NCI-H2029 (cell line): ENCODE measurements around the gene CNDP2.

Experiments
- DNase-seq: peaks from one replicate; lab custom pipeline; 2025; lab: John Stamatoyannopoulos, UW

CNDP2 gene

DNA sequence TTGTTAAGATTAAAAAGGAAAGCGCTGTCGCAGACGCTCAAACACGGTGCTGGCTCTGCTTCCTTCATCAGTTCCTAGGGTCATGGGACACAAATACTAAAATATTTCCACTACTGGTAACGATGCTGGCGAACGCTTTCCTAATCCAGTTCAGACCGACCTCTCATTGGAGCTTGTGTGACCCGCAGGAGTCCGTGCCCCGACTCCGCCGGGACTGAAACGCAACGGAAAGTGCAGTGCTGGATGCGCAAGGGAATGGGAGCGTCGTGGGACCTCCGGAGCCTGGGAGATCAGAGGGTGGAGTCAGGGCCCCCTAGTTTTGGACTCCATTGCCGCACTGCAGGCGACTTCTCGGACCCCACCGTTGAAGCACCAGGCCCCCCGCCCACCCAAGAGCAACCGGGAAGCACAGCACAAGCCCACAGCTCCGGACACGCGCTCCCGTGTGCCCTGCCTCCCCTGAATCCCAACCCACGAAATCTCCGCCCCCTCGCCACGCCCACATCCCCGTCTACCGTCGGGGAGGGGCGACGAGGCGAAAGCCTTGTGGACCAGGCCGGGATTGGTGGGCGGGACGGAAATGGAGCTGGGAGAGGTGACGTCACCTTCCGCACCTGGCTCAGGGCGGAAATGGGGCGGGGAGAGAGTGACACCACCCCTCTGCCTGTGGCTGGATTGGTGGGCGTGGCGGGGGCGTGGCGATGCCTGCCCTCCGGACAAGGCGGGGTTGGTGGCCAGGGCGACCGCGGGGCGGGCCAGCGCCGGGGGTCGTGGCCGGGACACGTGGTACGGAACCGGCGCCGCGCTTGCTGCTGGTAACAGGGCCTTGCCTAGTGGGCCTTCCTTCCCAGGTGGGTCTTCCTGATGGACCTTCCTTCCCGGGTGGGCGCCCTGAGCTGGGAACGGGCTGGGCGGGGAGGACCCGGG lies at the start of gene CNDP2:
Gene CNDP2 (plus strand): TSS at position 783 of the 927 bp plus-strand sequence. CDS start 3,611 bp downstream, outside the sequence.
- peak; percentile 93 for DNase-seq

DNA sequence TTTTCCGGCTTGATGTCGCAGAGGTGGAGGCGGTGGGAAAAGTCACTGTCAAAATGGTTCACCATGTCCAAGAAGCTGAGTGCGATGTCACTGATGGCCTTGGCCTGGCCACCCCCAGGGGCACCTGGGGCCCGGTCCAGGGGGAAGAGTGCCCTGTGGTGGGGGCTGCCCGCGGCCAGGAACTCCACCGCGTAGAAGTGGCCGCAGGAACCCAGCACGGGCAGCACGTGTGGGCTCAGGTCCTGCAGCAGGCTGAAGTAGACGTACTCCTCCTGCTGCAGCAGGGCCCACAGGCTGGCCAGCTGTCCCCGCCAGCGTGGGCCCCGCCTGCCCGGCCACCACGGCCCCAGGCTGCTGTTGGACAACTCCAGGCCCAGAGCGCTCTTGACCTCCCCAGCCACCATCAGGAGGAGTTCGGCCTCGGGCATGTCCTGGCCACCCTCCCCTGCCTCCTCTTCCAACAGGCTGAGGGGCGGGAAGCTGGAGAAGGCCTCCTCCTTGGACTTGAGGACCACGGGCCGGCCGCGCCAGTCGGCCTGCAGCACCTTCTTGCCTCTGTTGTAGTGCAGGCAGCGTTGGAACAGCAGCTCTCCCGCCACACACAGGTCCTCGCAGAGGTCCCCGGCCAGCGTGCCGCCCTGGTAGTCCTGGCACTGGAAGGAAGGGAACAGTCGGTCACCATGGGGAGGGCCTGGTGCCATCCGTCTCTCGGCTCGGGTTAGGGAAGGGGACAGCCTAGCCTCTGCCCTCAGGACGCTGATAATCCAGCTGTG lies 49.3 kb upstream of the CNDP2 start:
- no peak for DNase-seq

DNA sequence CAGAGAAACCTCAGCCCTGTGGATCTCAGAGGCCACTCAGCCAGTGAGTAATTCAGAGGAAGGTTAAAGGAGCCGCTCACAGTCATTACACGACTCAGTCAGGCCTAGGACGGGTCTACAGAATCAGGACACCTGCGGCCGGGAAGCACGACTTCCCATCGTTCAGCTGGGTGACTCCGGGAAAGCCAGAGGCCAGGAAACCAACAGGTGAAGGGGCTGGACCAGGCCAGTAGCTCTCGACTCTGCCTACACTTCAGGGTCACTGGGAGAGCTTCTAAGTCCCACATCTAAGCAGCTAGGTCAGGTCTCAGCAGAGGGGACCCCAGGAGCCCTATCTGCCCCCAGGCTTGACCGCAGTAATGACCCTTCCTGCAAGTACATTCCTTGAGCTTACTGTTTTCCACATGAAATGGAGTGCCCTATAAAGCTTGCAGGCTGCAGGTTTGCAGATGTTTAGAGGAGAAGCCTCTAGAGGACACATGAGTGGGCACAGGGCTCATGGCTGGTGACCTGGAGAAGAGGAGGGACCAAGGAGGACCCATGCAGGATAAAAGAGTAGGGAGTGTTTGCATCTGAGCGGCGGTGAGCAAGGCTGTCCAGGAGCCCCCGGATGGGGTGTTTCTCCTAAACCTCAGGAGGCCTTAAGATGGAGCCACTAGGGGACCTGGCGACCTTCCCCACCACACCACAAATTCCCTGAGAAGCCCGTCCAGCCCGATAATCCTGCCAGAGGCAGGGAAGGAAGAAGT lies 48.6 kb upstream of the CNDP2 start:
- DNase-seq: no peak

DNA sequence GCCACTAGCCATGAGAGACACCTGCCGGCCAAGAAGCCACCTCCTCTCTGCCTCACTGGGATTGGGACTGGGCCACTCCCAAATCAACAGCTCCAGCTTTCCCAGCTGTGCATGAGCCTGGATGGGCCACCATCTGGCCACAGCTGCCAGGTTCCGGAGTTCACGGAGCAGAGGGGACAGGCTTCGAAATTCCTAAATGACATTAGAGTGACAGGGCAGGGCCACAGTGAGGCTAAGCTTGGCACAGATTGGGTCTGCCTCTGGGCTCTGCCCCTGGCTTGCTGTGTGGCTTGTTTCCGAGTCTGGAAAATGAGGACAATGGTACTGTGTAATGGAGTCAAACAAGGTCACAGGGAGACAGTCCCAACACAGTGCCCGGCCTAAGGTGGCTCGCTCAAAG lies 45.5 kb upstream of the CNDP2 start:
- no peak for DNase-seq

DNA sequence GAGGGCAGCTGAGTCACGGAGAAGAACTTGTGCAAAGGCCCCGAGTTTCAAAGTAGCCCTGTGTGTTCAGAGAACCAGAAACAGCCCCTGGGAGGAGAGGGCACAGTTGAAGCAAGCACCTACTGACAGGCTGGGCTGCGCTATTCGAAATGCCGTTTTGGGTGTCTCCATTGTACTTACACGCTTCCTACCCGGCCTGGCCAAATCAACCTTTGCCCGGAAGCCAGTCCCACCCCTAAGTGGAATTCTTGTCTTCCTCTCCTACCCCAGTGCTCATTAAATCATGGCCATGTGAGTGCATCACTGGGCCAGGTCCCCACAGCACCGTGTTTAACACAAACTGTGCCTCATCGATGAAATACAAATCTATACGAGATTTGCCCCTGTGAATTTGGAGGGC lies 45.0 kb upstream of the CNDP2 start:
- DNase-seq: no peak

DNA sequence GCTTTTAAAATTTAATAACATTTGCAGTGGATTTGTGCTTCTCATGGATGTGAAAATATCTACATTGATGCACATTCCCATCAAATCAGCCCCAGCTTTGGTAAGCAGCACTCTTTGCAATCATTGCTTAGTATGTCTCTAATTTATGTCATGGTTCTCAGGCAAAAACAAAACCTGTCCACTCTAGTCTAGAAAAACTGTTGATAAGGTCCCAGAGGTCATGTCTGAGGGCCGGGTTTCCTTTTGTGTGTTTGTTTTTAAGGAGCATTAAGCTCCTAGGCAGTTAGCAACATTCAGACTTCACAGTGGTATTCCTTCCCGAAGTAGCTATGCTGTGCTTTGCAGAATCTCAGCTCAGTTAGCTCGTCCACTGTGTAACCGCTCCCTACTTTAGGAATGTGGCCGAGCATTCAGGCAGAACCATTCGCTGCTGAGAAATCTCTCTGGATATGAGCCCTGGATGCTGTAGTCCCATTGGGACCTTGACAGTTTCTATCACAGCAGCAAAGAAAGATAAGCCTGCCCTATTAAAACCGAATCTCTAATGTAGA lies 43.1 kb upstream of the CNDP2 start:
- no peak for DNase-seq

DNA sequence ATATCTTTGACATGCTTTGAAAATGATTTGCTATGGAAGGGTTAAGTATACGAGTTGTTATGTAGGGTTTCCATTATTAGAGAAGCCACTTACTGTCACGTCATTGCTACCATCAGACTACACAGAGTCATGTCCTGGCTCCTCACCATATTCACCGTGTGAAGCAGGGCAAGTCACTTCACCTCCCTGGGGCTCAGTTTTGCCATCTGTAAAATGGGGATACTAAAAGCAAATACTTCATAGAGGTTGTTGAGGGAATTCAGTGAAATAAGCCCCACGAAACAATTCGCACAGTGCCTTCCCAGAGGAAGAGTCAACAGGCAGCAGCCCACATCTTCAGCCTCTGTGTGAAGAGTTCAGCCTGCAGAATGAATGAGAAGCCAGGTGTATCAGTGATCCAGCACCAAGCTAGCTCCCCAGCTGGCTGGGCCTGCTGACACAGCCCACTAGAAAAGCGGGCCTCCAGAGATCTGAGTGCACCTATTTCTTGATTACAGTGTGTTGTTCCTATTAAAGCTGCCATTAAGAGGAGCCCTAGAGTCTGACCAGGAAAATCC lies 42.4 kb upstream of the CNDP2 start:
- DNase-seq: no peak

DNA sequence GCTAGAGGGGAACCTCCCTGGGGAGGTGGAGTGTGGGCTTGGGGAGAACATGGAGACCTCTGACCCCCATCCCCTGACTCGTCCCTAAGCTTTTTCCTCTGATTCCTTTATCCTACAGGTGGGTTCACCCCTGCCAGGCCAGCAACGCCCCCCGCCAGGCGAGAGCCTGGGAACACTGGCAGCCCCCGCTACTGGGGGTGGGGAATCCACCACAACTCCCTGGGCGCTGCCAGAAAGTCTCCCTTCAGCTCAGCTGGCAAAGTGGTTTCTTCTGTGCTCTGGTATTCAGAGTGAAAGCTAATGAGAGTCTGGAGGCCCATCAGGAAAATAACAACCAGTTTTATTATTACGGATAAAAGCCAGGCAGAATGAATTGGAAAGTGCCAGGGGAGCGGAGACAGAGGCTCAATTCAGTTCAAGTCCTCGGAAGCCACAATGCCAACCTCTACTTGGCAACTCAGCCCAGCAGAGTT lies 41.8 kb upstream of the CNDP2 start:
- DNase-seq: no peak

DNA sequence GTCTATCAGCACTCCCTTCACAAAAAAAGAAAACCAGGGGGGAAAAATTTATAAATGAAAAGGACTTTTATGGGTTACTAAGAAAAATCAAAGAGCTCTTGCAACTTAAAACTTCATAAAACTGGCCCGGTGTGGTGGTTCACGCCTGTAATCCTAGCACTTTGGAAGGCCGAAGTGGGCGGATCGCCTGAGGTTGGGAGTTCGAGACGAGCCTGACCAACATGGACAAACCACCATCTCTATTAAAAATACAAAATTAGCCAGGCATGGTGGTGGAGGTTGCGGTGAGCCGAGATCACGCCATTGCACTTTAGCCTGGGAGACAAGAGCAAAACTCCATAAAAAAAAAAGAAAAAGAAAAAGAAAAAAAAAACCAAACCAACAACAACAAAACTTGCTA lies 40.8 kb upstream of the CNDP2 start:
- no peak for DNase-seq

DNA sequence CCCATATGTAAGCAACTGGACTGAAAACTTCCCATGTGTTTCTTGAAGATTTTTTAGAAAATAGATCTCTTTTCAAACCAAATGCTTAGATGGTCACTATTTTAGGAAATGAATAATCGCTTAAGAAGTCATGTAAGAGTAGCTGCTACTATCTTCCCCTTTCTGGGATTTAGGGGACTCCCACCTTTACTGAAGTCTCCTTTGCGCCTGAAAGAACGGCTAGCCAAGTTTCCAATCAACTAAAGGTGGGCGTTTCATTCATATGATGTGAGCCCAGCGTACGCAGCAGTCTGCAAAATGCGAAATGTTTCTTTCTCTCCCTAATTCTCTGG lies 40.2 kb upstream of the CNDP2 start:
- no peak for DNase-seq

DNA sequence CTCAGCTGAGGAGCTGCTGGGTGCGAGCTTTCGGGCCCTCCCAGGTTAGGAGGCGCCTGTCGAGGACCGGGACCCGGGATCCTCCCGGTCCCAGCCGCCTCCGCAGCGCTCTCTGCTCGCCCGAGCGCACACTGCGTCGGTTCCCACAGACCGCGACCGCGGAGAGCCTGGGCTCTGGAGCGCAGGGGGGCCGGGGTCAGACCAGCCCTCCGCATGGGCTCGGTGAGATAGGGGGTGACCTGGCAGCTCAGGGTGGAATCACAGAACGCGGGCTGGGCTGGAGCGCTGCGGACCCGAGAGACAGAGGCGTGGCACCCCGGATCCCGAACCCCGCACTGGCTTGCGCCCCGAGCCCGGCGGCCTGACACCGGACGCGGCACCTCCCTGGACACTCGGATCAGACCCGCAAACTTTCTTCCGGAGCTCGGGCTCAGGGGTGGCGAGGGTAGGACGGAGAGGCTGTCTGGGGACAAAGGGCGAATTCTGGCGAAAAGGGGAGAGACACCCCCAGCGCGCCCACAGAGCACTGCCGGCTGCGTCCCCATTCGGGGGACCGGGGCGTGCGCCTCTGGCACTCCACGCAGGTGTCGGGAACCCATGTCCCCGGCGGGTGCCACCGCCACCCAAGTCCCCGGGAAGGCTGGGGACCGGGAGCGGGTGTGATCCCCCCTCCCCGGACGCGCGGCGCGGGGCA lies 39.7 kb upstream of the CNDP2 start:
- DNase-seq: no peak

DNA sequence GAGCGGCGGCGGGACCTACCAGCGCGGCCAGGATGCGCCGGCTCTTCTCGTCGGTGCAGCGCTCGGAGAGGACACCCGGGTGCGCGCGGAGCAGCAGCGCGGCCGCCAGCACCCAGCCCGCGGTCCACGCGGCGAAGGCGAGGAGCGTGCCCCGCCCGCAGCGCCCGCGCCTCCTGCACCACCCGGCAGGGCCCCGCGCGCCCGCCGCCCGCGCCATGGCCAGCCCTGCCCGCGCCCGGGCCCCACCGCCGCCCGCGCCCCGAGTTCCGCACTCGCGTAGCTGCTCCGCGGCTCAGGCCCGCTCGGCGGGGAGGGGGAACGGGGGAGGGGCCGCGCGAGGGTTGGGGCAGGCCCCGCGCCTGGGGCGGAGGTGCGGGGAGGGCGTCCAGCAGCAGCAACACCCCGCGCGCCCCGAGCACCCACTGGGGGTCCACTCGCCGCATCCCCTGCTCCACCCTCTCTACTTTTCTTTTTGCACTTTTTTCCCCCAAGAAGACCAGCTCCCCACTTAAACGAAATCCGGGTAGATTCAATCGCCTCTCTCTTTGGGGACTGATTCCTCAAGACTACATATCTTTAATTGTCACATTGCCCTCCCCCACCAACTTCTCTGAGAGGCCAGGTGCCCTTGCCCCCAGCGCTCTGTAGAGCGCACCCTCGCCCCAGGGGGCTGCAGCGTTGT lies 39.0 kb upstream of the CNDP2 start, which contains the start of gene DIPK1C:
Gene DIPK1C (minus strand): TSS at position 266 of the 682 bp plus-strand sequence. CDS start 49 bp downstream, at position 217.
- no peak for DNase-seq

DNA sequence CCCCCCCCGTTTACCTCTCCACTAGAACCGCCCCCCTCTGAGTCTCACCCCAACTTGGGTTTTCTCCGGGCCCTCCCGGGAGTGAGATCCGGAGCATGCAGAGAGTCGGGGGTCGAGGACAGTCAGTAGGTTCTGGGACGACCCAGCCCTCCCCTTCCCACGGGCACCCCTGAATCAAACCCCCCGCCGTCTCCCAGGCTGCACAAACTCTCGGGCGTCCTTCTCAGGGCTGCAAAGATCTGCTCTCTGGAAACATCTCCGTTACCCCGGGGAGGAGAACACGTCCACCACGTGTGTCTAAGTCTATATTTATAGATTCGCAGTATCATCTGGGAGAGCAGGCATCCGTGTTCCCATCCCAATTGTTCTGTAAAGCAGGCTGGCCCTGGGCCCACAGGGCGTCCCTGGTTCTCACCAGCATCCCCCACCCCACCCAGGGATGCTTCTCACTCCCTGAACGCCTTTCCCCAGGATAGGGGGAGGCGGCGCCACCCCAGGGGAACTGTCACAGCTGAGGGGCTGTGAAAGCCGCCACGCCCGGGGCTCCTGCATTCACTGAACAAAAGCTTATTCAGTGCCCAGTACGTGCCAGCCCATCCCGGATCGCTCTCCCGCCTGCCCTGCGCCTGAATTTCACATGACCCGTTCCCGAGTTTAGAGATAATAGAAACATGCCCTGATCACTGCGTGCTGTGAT lies 38.3 kb upstream of the CNDP2 start:
- DNase-seq: no peak

DNA sequence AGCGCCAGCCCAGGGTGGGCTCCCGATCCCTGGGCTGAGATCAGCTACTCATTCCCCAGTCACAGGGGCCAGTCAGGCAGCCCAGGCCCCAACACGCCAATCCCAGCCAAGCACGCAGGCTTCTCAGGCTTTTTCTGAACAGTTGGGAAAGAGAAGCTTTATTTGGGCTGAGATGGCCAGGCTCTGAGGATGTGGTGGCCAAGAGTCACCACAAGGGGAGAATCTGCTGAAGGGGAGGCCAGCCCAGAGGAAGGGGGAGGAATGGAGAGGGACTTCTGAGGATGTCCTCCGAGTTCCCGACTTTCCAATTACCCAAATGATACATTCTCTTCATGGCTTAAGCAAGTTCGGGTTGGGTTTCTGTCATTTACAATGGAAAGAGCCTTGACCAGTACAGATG lies 36.3 kb upstream of the CNDP2 start:
- no peak for DNase-seq

DNA sequence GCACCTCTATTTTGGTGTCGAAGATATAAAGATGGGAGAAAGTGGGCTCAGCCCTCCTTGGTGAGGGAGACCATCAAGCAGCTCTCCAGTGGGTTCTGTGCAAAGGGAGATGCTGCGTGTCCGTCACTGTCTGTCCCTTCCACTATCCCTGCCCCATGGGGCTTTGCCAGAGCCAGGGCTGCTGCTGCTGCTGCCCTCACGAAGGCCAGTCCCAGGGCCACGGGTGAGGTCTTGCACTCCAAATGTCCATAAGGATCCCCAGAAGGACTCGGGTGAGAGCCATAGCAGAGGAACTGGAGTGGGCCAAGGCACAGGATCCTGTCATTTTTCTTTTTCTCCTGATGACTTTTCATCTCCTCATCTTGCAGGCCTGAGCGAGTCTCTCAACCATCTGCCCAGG lies 35.3 kb upstream of the CNDP2 start:
- no peak for DNase-seq

DNA sequence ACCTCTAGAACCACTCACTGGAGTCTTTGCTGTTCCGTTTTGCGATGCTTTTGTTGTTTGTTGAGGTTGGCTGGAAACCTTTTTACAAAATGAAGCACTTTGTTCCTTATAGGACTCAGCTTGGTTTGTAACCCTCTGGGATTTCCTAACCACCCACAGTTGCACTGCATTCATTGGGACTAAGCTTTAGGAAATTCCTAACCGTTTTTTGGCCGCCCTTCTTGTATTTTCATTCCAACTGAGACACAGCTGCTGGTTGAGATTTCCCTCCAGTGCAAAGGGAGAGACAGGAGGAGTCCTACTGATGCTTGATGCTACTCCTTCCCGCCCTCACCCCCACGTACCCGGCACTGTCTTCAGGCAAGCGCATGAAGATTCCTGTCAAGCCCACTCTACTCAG lies 32.9 kb upstream of the CNDP2 start:
- no peak for DNase-seq

DNA sequence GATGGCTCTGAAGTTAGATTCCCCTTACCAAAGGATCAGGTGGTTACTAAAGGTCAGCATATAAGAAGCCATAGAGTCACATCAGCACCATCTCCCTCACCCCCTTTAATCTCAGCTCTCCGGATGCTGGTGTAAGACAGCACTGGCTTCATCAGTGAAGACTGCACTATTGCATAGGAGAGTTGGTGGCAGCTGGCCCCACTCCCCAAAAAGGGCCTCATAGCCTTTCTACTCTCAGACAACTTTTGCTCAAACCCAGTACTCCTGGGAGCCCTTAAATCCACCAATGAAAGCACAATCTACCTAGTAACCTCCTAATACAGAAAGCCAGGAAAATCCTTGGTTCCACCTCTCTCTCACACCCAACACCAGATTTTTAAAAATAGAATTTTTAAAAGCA lies 32.2 kb upstream of the CNDP2 start:
- DNase-seq: no peak

DNA sequence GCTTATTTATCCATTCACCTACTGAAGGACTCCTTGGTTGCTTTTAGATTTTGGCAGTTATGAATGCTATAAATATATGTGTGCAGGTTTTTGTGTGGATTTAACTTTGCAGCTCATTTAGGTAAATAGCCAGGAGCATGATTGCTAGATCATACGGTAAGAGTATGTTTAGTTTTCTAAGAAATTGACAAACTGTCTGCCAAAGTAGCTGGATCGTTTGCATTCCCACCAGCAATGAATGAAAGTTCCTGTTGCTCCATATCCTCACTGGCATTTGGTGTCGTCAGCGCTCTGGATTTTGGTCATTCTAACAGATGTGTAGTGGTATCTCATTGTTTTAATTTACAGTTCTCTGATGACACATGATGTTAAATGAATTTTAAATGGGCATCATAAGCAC lies 30.4 kb upstream of the CNDP2 start:
- DNase-seq: no peak

DNA sequence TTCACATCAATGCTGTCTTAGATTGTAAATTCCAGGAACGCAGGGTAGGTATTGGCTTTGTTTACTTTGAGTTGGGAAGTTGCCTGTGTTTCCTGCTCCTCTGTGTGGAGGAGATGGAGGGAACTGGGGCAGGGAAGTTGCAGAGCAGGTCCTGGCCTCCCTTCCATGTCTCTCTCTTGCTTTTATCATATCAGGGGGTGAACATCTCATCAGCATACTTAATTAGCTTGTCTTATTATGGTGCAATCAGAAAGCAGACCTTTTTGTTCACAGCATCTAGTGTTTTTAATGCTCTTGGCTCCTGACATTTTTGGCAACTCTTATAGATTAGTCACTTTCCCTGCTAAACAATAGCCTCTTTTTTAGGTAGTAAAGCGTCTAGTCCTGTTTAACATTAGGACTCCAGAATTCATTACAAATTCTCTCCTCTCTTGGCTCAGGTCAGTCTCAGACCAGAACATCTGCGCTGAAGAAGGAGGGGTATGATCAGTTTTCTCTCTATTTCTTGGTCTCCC lies 27.6 kb upstream of the CNDP2 start:
- DNase-seq: no peak

DNA sequence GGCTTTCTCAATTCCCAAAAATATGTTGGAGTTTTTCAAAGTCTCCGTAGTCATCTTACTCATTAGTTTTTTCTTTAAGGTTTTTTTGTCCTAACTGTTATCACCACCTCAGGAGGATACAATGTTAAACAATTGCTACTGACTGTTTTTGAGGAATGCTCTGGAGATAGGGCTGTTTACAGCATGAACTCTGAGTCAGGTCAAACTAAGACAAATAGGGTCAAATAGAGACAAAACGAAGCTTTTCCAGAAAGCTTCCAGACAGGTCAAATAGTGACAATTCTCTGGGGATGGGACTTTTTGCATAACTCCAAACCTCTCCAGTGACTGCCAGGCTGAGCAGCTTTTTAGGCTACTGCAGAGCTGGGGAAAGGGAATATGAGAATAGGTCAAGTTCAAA lies 23.9 kb upstream of the CNDP2 start:
- no peak for DNase-seq
